Transverse colon (tissue), 3 donors: ENCODE results near the gene VPS26A.

ENCODE experiments used
- EP300 ChIP-seq: sonication (generic); formaldehyde crosslinking; IDR thresholded peaks from one replicate; pipeline ENCODE4 v1.6.1; 2017; ENCODE audit warnings: antibody characterized with exemption, low read depth
- TF ChIP-seq, protein P1 (sequence below), 5 experiments: fragments of 200-600 bp in 3 of 5; fragments of 450-650 bp in 2 of 5; sonication (generic) in 3 of 5; IDR thresholded peaks; 1 replicate in 2 of 5; 2 replicates in 3 of 5; pipeline ENCODE4 v1.5.1; 2016 to 2017; ENCODE audit warnings: antibody characterized with exemption in 5 of 5, inconsistent platforms in 3 of 5, mild to moderate bottlenecking in 2 of 5, moderate library complexity in 1 of 5

DNA sequence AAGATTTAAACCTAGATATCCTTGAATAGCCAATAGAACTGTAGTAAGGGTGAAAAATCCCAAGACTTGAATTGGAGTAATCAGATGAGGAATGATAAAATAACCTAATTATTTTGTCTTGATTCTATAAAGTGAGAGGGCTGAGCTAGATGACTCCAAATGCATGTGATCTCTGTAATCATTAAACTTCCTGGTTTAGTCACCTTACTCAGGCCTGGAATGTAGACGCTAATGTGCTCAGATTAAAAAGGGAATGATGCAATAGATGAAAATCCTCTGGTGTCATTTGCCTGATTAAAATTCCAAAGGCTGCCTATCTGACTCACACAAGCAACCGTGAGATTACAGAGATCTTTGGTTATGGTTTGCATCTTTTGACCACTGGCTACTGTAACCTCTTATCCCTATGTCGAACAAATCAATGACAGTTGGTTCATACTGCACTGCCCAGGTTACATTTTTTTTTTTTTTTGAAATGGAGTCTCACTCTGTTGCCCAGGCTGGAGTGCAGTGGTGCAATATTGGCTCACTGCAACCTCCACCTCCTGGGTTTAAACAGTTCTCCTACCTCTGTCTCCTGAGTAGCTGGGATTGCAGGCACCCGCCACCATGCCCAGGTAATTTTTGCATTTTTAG is 93.3 kb downstream of the VPS26A start:
- TF ChIP-seq, protein P1, sequence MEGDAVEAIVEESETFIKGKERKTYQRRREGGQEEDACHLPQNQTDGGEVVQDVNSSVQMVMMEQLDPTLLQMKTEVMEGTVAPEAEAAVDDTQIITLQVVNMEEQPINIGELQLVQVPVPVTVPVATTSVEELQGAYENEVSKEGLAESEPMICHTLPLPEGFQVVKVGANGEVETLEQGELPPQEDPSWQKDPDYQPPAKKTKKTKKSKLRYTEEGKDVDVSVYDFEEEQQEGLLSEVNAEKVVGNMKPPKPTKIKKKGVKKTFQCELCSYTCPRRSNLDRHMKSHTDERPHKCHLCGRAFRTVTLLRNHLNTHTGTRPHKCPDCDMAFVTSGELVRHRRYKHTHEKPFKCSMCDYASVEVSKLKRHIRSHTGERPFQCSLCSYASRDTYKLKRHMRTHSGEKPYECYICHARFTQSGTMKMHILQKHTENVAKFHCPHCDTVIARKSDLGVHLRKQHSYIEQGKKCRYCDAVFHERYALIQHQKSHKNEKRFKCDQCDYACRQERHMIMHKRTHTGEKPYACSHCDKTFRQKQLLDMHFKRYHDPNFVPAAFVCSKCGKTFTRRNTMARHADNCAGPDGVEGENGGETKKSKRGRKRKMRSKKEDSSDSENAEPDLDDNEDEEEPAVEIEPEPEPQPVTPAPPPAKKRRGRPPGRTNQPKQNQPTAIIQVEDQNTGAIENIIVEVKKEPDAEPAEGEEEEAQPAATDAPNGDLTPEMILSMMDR (IDR thresholded peaks at IDR 0.05): no peak
- no peak for TF ChIP-seq EP300
